GM12878 (cell line): ENCODE data around the gene GPC5. TPM values are rescaled to one million over a fixed set of nuclear protein-coding genes. Genes with fewer than 3 reads are reported as not detected.

Experiments used
- ATAC-seq: fragments of 200-7000 bp; cut with Tn5 transposase; 3 replicates; pipeline ENCODE4 v1.9.1; 2020; ENCODE audit warnings: mild to moderate bottlenecking, moderate library complexity
- BruUV-seq: library from RNA; stranded (reverse); fragments of 400-500 nt; replicated peaks from 2 replicates; lab custom pipeline; 2021; lab: Mats Ljungman, UMichigan
- CTCF ChIA-PET: fragments of 300-600 bp; sonication (Branson Sonifier 250); formaldehyde crosslinking; extraction: SDS; loops from one replicate; lab custom pipeline; 2021; ENCODE audit warnings: inconsistent platforms; lab: Yijun Ruan, JAX
- POLR2A ChIA-PET: fragments of 350-600 bp; formaldehyde crosslinking; extraction: SDS; loops from one replicate; lab custom pipeline; 2021; ENCODE audit warnings: inconsistent platforms; lab: Charles Lee
- RAD21 ChIA-PET: fragments of 300-600 bp; sonication (Branson Sonifier 250); formaldehyde crosslinking; loops from one replicate; lab custom pipeline; 2023; ENCODE audit warnings: antibody characterized with exemption; ENCODE audit not compliant: unreplicated experiment; lab: Charles Lee
- SMC1A ChIA-PET: fragments of 300-600 bp; sonication (Branson Sonifier 250); formaldehyde crosslinking; loops from one replicate; lab custom pipeline; 2023; ENCODE audit not compliant: unreplicated experiment, uncharacterized antibody; lab: Charles Lee
- DNase-seq: peaks from one replicate; pipeline ENCODE4 v3.0.0-alpha.2; 2011; ENCODE audit warnings: low read depth, low spot score
- FAIRE-seq: peaks from 3 replicates; lab custom pipeline; 2011; peaks lifted over from hg19 to GRCh38; lab: Jason Lieb, UNC
- H2AFZ ChIP-seq: 2 replicates; pipeline ENCODE4 v1.6.0; 2011; ENCODE audit warnings: low read depth, low read length, control low read depth; ENCODE audit not compliant: control insufficient read depth
- H3K27ac ChIP-seq: 2 replicates; pipeline ENCODE4 v1.5.1; 2011; ENCODE audit warnings: control low read depth; ENCODE audit not compliant: control insufficient read depth, insufficient read depth
- H3K27me3 ChIP-seq, 2 experiments: replicated peaks in 1 of 2; 2 replicates each; pipeline versions ENCODE4 v1.6.0 to v1.6.1; 2011; ENCODE audit warnings: low read length in 1 of 2; ENCODE audit not compliant: control insufficient read depth in 2 of 2, insufficient read depth in 2 of 2
- H3K36me3 ChIP-seq, 2 experiments: 2 replicates each; pipeline ENCODE4 v1.5.1; 2011; ENCODE audit warnings: low read length in 1 of 2; ENCODE audit not compliant: control insufficient read depth in 2 of 2, insufficient read depth in 2 of 2
- H3K4me1 ChIP-seq: 2 replicates; pipeline ENCODE4 v1.6.1; 2011; ENCODE audit warnings: mild to moderate bottlenecking, low read length, moderate library complexity, mixed read lengths; ENCODE audit not compliant: control insufficient read depth, insufficient read depth
- H3K4me2 ChIP-seq: 2 replicates; pipeline ENCODE4 v1.6.0; 2011; ENCODE audit warnings: control low read depth; ENCODE audit not compliant: control insufficient read depth, insufficient read depth
- H3K4me3 ChIP-seq: fragments of 200-600 bp; sonication (generic); 2 replicates; pipeline ENCODE4 v1.5.1; 2016
- H3K79me2 ChIP-seq: 2 replicates; pipeline ENCODE4 v1.6.0; 2011; ENCODE audit warnings: low read length; ENCODE audit not compliant: control insufficient read depth, insufficient read depth
- H3K9ac ChIP-seq: 2 replicates; pipeline ENCODE4 v1.8.0; 2011; ENCODE audit warnings: low read length, control low read depth, mixed read lengths; ENCODE audit not compliant: control insufficient read depth, insufficient read depth
- H3K9me3 ChIP-seq: replicated peaks from 3 replicates; pipeline ENCODE4 v1.5.1; 2011; ENCODE audit warnings: mild to moderate bottlenecking, low read length; ENCODE audit not compliant: control insufficient read depth, insufficient read depth
- H4K20me1 ChIP-seq: 2 replicates; pipeline ENCODE4 v1.6.0; 2011; ENCODE audit not compliant: control insufficient read depth, insufficient read depth
- CEBPB ChIP-seq, 2 experiments: fragments of 150-350 bp in 1 of 2; IDR thresholded peaks; 2 replicates each; pipeline ENCODE4 v1.6.1; 2012 to 2014; ENCODE audit warnings: low read depth in 2 of 2, low read length in 2 of 2, borderline replicate concordance in 1 of 2, inconsistent platforms in 1 of 2
- CREM ChIP-seq: IDR thresholded peaks from 2 replicates; pipeline ENCODE4 v1.6.1; 2014; ENCODE audit warnings: antibody characterized with exemption, low read depth
- EP300 ChIP-seq, 2 experiments: fragments of 150-350 bp in 1 of 2; IDR thresholded peaks; 2 replicates each; pipeline ENCODE4 v1.6.1; 2011 to 2012; ENCODE audit warnings: low read depth in 2 of 2, low read length in 2 of 2, borderline replicate concordance in 1 of 2, improper control_type of control experiment in 1 of 2, inconsistent platforms in 1 of 2; ENCODE audit not compliant: control insufficient read depth in 1 of 2
- GABPA ChIP-seq: IDR thresholded peaks from 2 replicates; pipeline ENCODE4 v1.6.1; 2014; ENCODE audit warnings: antibody characterized with exemption, low read depth, mild to moderate bottlenecking, inconsistent platforms
- HDGF ChIP-seq: fragments of 450-650 bp; IDR thresholded peaks from 2 replicates; pipeline ENCODE4 v1.6.1; 2016; ENCODE audit warnings: antibody characterized with exemption
- MTA3 ChIP-seq: IDR thresholded peaks from 2 replicates; pipeline ENCODE4 v1.6.1; 2012; ENCODE audit warnings: low read length, inconsistent platforms, borderline replicate concordance
- MXI1 ChIP-seq: fragments of 150-350 bp; IDR thresholded peaks from 2 replicates; pipeline ENCODE4 v1.6.1; 2011; ENCODE audit warnings: low read depth, mild to moderate bottlenecking, inconsistent platforms, low read length, improper control_type of control experiment
- MYB ChIP-seq: fragments of 150-350 bp; IDR thresholded peaks from 2 replicates; pipeline ENCODE4 v1.6.1; 2014; ENCODE audit warnings: mild to moderate bottlenecking, low read depth, low read length, borderline replicate concordance
- SUZ12 ChIP-seq: fragments of 200-600 bp; sonication (generic); IDR thresholded peaks from one replicate; pipeline ENCODE4 v1.6.1; 2018; ENCODE audit warnings: antibody characterized with exemption, mild to moderate bottlenecking; ENCODE audit not compliant: unreplicated experiment
- YY1 ChIP-seq: IDR thresholded peaks from 2 replicates; pipeline ENCODE4 v1.6.1; 2011; ENCODE audit warnings: low read depth, mild to moderate bottlenecking, low read length
- ZNF24 ChIP-seq: fragments of 450-650 bp; IDR thresholded peaks from 2 replicates; pipeline ENCODE4 v1.6.1; 2017; ENCODE audit warnings: antibody characterized with exemption, mild to moderate bottlenecking
- WGBS: methylation state at CpG from one replicate; pipeline ENCODE4 v1.1.6; 2016; ENCODE audit warnings: low lambda C conversion rate; ENCODE audit not compliant: insufficient replicate concordance, insufficient coverage; ENCODE audit errors: missing lambda C conversion rate; 5-methylcytosine and 5-hydroxymethylcytosine counted together
- in situ Hi-C: fragments of 300-500 bp; cut with MboI; formaldehyde crosslinking; loops from 9 replicates; pipeline ENCODE4 v1.14.3; 2018; ENCODE audit warnings: mixed read lengths
- intact Hi-C: fragments of 100-400 bp; cut with micrococcal nuclease; formaldehyde crosslinking; loops from one replicate; pipeline ENCODE4 v1.14.2; 2022; ENCODE audit not compliant: unreplicated experiment
- polyA plus RNA-seq, 11 experiments: library from polyadenylated mRNA; depleted of rRNA in 4 of 11; unstranded in 6 of 11; stranded (reverse) in 5 of 11; fragments of >200 nt; fragmentation: Nextera tagmentation in 4 of 11; fragmentation: Illumina TruSeq in 1 of 11; extraction: Ambion mirVana in 4 of 11; extraction: Trizol in 1 of 11; gene quantifications; 1 replicate in 1 of 11; 2 replicates in 10 of 11; pipeline versions ENCODE4 v1.2.1 to v1.2.3, GENCODE V29; 2011 to 2016; ENCODE audit warnings: inconsistent platforms in 2 of 11, missing spikeins in 2 of 11, low read depth in 1 of 11
- total RNA-seq, 4 experiments: library from RNA; depleted of rRNA in 3 of 4; stranded (reverse); fragments of >200 nt in 3 of 4; fragmentation: Illumina TruSeq in 1 of 4; extraction: Trizol in 1 of 4; gene quantifications; 2 replicates each; pipeline versions ENCODE4 v1.2.1 to v1.2.3, GENCODE V29; 2013 to 2021
- TF ChIP-seq, protein P1 (sequence below): fragments of 450-650 bp; formaldehyde crosslinking; IDR thresholded peaks from 2 replicates; pipeline ENCODE4 v1.4.0; 2022; ENCODE audit warnings: mild to moderate bottlenecking, moderate library complexity
- TF ChIP-seq, protein P2 (sequence below): fragments of 450-650 bp; IDR thresholded peaks from 2 replicates; pipeline ENCODE4 v1.6.1; 2016; ENCODE audit warnings: mild to moderate bottlenecking
- TF ChIP-seq, protein P3 (sequence below): fragments of 150-350 bp; IDR thresholded peaks from 2 replicates; pipeline ENCODE4 v1.6.1; 2016; ENCODE audit warnings: low read depth, low read length

Gene GPC5
- total and polyA plus RNA-seq, 10 of the 15 experiments (the other 5 are each of a cell fraction or from before 2014, with no cell fraction given) = 0.05 to 0.87 (median 0.44) TPM; not detected in 1

DNA sequence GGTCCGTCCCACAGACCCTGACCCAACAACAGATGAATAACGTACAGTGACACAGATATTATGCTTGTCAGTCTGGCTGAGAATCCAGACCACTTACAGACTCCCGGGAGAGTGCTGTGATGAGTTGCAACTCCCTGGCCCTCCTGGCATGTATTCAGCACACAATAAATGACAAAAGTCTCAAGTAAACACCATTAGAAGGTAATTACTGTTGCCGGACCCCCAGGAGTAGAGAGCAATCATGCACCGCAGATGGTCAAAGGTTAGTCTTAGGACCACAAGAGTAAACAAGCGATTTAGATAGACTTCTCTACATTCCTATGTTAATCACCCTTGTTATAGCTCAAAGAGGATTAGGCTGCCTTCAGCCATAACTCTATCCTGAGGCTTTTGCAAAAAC lies 1101.8 kb downstream of the GPC5 start (continued):
- TF ChIP-seq, protein P1, sequence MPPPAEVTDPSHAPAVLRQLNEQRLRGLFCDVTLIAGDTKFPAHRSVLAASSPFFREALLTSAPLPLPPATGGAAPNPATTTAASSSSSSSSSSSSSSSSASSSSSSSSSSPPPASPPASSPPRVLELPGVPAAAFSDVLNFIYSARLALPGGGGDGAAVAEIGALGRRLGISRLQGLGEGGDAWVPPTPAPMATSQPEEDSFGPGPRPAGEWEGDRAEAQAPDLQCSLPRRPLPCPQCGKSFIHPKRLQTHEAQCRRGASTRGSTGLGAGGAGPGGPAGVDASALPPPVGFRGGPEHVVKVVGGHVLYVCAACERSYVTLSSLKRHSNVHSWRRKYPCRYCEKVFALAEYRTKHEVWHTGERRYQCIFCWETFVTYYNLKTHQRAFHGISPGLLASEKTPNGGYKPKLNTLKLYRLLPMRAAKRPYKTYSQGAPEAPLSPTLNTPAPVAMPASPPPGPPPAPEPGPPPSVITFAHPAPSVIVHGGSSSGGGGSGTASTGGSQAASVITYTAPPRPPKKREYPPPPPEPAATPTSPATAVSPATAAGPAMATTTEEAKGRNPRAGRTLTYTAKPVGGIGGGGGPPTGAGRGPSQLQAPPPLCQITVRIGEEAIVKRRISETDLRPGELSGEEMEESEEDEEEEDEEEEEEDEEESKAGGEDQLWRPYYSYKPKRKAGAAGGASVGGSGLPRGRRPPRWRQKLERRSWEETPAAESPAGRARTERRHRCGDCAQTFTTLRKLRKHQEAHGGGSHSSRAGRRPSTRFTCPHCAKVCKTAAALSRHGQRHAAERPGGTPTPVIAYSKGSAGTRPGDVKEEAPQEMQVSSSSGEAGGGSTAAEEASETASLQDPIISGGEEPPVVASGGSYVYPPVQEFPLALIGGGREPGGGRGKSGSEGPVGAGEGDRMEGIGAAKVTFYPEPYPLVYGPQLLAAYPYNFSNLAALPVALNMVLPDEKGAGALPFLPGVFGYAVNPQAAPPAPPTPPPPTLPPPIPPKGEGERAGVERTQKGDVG (CRISPR knock-in tag) = no peak

DNA sequence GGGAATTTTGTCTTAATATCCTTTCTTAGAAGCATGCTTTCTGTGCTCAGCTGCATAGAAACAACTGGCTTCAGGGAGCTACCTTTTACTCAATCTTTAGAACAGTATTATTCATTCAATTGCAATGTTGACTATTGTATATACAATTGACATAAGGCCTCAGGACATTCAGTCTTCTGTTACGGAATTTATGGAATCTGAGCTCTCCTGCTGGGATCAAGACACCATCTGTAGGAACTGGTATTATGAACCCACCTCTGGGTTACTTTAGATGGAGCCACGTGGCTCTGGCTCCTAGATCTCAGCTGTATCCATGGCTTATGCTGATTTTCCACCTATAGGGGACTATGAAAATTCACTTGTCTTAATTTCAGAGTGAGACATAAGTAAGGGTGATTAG lies 1112.0 kb downstream of the GPC5 start:
- Histone ChIP-seq H3K9ac (no peak overlapping the region), H3K4me2 (no peak overlapping the region), H3K9me3 (no peaks in the 10 kb centered on the region), H3K4me1 (no peaks in the 10 kb centered on the region), H3K27ac (no peak overlapping the region), H4K20me1 (no peaks in the 10 kb centered on the region), H3K36me3 (no peaks in the 10 kb centered on the region)
- WGBS = 0% methylated on average over 2 of the region's 2 CpGs
- BruUV-seq = no TSS peak
- RAD21 ChIA-PET = no interaction called here
- intact Hi-C loops (no loop called here), in situ Hi-C loops (no loop called here)
- DNase-seq (no peak), FAIRE-seq (no peak), ATAC-seq (no peak)
- SMC1A ChIA-PET = no interaction called here
- TF ChIP-seq MYB (no peak), GABPA (no peak), EP300 (IDR thresholded peaks at IDR 0.05; ENCODE audit: borderline replicate concordance in 1 of 2, control insufficient read depth in 1 of 2, low read depth in 2 of 2, low read length in 2 of 2) (no peak), HDGF (no peak), MTA3 (no peak), ZNF24 (no peak), CREM (no peak), SUZ12 (no peak), YY1 (no peak), MXI1 (no peak), CEBPB (IDR thresholded peaks at IDR 0.05; ENCODE audit: borderline replicate concordance in 1 of 2, low read depth in 2 of 2, low read length in 2 of 2) (no peak)
- TF ChIP-seq, protein P2, sequence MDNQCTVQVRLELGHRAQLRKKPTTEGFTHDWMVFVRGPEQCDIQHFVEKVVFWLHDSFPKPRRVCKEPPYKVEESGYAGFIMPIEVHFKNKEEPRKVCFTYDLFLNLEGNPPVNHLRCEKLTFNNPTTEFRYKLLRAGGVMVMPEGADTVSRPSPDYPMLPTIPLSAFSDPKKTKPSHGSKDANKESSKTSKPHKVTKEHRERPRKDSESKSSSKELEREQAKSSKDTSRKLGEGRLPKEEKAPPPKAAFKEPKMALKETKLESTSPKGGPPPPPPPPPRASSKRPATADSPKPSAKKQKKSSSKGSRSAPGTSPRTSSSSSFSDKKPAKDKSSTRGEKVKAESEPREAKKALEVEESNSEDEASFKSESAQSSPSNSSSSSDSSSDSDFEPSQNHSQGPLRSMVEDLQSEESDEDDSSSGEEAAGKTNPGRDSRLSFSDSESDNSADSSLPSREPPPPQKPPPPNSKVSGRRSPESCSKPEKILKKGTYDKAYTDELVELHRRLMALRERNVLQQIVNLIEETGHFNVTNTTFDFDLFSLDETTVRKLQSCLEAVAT = no peak
- TF ChIP-seq, protein P3, sequence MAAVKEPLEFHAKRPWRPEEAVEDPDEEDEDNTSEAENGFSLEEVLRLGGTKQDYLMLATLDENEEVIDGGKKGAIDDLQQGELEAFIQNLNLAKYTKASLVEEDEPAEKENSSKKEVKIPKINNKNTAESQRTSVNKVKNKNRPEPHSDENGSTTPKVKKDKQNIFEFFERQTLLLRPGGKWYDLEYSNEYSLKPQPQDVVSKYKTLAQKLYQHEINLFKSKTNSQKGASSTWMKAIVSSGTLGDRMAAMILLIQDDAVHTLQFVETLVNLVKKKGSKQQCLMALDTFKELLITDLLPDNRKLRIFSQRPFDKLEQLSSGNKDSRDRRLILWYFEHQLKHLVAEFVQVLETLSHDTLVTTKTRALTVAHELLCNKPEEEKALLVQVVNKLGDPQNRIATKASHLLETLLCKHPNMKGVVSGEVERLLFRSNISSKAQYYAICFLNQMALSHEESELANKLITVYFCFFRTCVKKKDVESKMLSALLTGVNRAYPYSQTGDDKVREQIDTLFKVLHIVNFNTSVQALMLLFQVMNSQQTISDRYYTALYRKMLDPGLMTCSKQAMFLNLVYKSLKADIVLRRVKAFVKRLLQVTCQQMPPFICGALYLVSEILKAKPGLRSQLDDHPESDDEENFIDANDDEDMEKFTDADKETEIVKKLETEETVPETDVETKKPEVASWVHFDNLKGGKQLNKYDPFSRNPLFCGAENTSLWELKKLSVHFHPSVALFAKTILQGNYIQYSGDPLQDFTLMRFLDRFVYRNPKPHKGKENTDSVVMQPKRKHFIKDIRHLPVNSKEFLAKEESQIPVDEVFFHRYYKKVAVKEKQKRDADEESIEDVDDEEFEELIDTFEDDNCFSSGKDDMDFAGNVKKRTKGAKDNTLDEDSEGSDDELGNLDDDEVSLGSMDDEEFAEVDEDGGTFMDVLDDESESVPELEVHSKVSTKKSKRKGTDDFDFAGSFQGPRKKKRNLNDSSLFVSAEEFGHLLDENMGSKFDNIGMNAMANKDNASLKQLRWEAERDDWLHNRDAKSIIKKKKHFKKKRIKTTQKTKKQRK = no peak
- TF ChIP-seq, all 136 proteins: peak for 0
- Histone ChIP-seq H3K27me3 (no peaks in the 10 kb centered on the region), H3K4me3 (no peak overlapping the region), H2AFZ (no peak overlapping the region), H3K79me2 (no peaks in the 10 kb centered on the region)
- ChIA-PET POLR2A (no interaction called here), CTCF (no interaction called here)
